Breast epithelium (tissue), 4 donors: ENCODE measurements around the gene KCTD20. TPM values are rescaled to one million over a fixed set of nuclear protein-coding genes. Genes with fewer than 3 reads are reported as not detected.

Source experiments
- DNase-seq, 2 donors: peaks; one replicate each; pipeline ENCODE4 v3.0.0-alpha.2; 2019; ENCODE audit warnings: low spot score in 2 of 2
- H3K27ac ChIP-seq, 2 donors: fragments of 200-600 bp; sonication (generic) in 1 of 2; one replicate each; pipeline ENCODE4 v1.5.1; 2016 to 2019; ENCODE audit warnings: mild to moderate bottlenecking in 1 of 2
- H3K27me3 ChIP-seq, 2 donors: fragments of 200-600 bp; sonication (generic) in 1 of 2; one replicate each; pipeline versions ENCODE4 v1.5.1 to v1.6.0; 2017 to 2019; ENCODE audit warnings: control low read depth in 1 of 2, mild to moderate bottlenecking in 1 of 2
- H3K36me3 ChIP-seq: fragments of 200-600 bp; one replicate; pipeline ENCODE4 v1.5.1; 2019
- H3K4me1 ChIP-seq, 2 donors: fragments of 200-600 bp; sonication (generic); one replicate each; pipeline ENCODE4 v1.5.1; 2016 to 2019; ENCODE audit warnings: control low read depth in 1 of 2
- H3K4me3 ChIP-seq, 3 donors: fragments of 200-600 bp; sonication (generic); 1 replicate in 2 of 3; 2 replicates in 1 of 3; pipeline ENCODE4 v1.5.1; 2016 to 2019; ENCODE audit warnings: mild to moderate bottlenecking in 3 of 3, moderate library complexity in 2 of 3
- H3K9me3 ChIP-seq, 2 donors: fragments of 200-600 bp; sonication (generic) in 1 of 2; one replicate each; pipeline ENCODE4 v1.5.1; 2016 to 2019; ENCODE audit warnings: control low read depth in 1 of 2
- POLR2A ChIP-seq: fragments of 450-650 bp; IDR thresholded peaks from one replicate; pipeline ENCODE4 v1.6.1; 2016; ENCODE audit warnings: antibody characterized with exemption, mild to moderate bottlenecking, moderate library complexity
- POLR2AphosphoS5 ChIP-seq, 3 donors: sonication (generic); formaldehyde crosslinking; IDR thresholded peaks; one replicate each; pipeline ENCODE4 v1.6.1; 2017; ENCODE audit warnings: antibody characterized with exemption in 3 of 3
- intact Hi-C: fragments of 100-400 bp; cut with DNase I; formaldehyde crosslinking; loops from one replicate; pipeline ENCODE4 v1.15.1; 2023; ENCODE audit warnings: low total_unique reads
- total RNA-seq, 3 donors: library from RNA; depleted of rRNA; stranded (reverse); fragments of >200 nt; gene quantifications; one replicate each; pipeline ENCODE4 v1.1.0, GENCODE V29; 2016
- TF ChIP-seq, protein P1 (sequence below), 3 donors: fragments of 450-650 bp; IDR thresholded peaks; one replicate each; pipeline ENCODE4 v1.5.1; 2016 to 2017; ENCODE audit warnings: antibody characterized with exemption in 3 of 3, mild to moderate bottlenecking in 3 of 3, moderate library complexity in 3 of 3

The KCTD20 gene
- total RNA-seq, 3 donors from 2014 or later = 59.4 to 64.5 (median 61.6) TPM

- H3K4me3 ChIP-seq = no peak overlapping the region
- no peaks in the 10 kb centered on the region for H3K4me1 ChIP-seq
- no peaks in the 10 kb centered on the region for H3K9me3 ChIP-seq
- H3K36me3 ChIP-seq = no peaks in the 10 kb centered on the region
- DNase-seq = no peak
- H3K27me3 ChIP-seq = no peaks in the 10 kb centered on the region
- intact Hi-C loops = loop anchor here (1.0 kb wide), 1 partner anchor 11 kb away; no protein-coding TSS in a partner anchor
- H3K27ac ChIP-seq = no peak overlapping the region
- no peak for TF ChIP-seq POLR2AphosphoS5 (IDR thresholded peaks at IDR 0.05)
- no peak for TF ChIP-seq POLR2A
- TF ChIP-seq, protein P1, sequence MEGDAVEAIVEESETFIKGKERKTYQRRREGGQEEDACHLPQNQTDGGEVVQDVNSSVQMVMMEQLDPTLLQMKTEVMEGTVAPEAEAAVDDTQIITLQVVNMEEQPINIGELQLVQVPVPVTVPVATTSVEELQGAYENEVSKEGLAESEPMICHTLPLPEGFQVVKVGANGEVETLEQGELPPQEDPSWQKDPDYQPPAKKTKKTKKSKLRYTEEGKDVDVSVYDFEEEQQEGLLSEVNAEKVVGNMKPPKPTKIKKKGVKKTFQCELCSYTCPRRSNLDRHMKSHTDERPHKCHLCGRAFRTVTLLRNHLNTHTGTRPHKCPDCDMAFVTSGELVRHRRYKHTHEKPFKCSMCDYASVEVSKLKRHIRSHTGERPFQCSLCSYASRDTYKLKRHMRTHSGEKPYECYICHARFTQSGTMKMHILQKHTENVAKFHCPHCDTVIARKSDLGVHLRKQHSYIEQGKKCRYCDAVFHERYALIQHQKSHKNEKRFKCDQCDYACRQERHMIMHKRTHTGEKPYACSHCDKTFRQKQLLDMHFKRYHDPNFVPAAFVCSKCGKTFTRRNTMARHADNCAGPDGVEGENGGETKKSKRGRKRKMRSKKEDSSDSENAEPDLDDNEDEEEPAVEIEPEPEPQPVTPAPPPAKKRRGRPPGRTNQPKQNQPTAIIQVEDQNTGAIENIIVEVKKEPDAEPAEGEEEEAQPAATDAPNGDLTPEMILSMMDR (IDR thresholded peaks at IDR 0.05) = no peak
These were observed 65.7 kb downstream of the KCTD20 start for GRCh38 chr6:36508532-36508931.

- intact Hi-C loops = no loop called here
- TF ChIP-seq POLR2A (no peak), POLR2AphosphoS5 (IDR thresholded peaks at IDR 0.05) (no peak)
- TF ChIP-seq, protein P1 (IDR thresholded peaks at IDR 0.05) = no peak
- H3K27ac ChIP-seq = no peak overlapping the region
- H3K4me1 ChIP-seq = no peaks in the 10 kb centered on the region
- no peak overlapping the region for H3K4me3 ChIP-seq
- no peaks in the 10 kb centered on the region for H3K9me3 ChIP-seq
- no peaks in the 10 kb centered on the region for H3K36me3 ChIP-seq
- DNase-seq = no peak
- no peaks in the 10 kb centered on the region for H3K27me3 ChIP-seq
These were observed 67.6 kb downstream of the KCTD20 start for GRCh38 chr6:36510365-36510764.

DNA sequence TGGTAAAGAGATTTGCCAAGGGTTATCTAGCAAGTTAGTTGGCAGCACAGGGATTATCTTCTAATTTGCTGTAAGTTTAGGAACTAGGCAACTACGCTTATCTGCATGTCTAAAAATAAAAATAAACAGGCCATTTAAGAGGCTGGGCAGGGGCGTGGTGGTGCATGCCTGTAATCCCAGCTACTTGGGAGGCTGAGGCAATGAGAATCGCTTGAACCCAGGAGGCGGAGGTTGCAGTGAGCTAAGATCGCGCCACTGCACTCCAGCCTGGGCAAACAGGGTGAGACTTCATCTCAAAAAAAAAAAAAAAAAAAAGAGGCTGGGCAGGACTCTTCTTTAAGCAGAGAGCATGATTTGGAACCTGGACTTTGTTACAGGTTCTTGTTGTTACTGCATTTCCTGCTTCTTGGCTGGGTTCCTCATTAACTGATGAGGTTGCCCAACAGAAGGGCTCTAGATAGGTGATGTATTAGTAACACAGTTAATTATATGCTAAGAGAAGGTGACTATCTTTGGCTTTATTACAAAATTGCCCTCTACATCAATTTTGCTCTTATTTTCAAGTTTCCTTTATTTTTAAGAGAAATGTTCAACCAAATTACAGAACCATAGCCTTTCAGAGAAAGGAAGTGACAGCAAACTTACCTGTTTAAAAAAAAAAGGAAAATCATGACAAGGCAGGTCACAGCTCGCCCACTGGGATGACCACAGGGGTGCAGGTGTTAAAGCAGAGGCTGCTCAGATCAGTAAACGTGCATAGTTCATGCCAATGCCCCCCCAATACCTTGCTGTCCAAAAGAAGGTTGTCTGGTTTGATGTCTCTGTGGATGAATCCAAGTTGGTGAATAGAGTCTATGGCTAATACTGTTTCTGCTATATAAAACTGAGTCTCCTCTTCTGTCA is 72.0 kb downstream of the KCTD20 start:
- no peaks in the 10 kb centered on the region for H3K27me3 ChIP-seq
- H3K36me3 ChIP-seq = peaks cover 5% of the 10 kb centered on the region
- H3K4me3 ChIP-seq = no peak overlapping the region
- intact Hi-C loops = no loop called here
- H3K4me1 ChIP-seq = peaks cover 0 to 6% of the 10 kb centered on the region in 2 donors
- no peak overlapping the region for H3K27ac ChIP-seq
- TF ChIP-seq, protein P1 (IDR thresholded peaks at IDR 0.05) = no peak
- TF ChIP-seq POLR2AphosphoS5 (IDR thresholded peaks at IDR 0.05) = no peak
- no peak for TF ChIP-seq POLR2A
- no peak for DNase-seq
- no peaks in the 10 kb centered on the region for H3K9me3 ChIP-seq

DNA sequence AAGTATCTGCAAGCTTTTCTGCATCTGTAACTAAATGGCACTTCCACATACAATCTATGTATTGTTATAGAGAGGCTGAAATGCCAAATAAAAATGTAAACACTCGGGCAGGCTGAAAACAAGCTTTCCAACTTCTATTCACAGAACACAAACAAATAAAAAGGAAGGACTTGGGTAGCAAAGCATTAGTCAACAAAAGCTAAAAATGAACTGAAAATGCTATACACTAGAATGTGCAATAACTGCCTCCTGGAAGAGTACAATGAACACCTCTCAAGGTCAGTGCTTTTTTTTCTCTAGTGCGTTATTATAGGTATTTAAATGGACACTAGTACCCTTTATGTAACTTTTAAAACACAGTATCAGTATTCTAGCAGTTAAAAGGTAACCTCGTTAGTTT is 73.0 kb downstream of the KCTD20 start:
- H3K27ac ChIP-seq = no peak overlapping the region
- no peaks in the 10 kb centered on the region for H3K9me3 ChIP-seq
- H3K36me3 ChIP-seq = peaks cover 5% of the 10 kb centered on the region
- no peak for TF ChIP-seq POLR2AphosphoS5 (IDR thresholded peaks at IDR 0.05)
- TF ChIP-seq, protein P1 (IDR thresholded peaks at IDR 0.05) = no peak
- no peak for TF ChIP-seq POLR2A
- intact Hi-C loops = no loop called here
- peaks cover 0 to 6% of the 10 kb centered on the region in 2 donors for H3K4me1 ChIP-seq
- no peak overlapping the region for H3K4me3 ChIP-seq
- no peaks in the 10 kb centered on the region for H3K27me3 ChIP-seq
- no peak for DNase-seq

DNA sequence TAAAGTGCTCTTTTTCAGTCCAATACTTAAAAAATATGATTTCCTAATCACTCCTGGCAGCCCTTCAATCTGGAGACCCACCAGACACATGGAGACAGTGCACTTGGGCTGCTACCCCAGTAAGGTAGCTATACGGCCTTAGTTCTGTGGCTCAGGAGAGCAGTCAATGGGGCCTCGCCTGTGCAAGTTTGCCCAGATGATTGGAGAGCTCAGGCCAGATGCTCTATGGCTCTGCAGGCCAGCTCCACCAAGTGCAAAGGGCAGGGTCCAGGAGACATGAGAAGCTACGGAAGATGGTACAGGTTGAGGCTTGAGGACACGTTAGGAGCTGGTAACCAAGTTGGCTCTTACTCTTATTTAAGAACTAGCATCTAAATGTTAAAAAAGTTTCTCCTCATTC is 73.8 kb downstream of the KCTD20 start:
- H3K4me3 ChIP-seq = no peak overlapping the region
- H3K27me3 ChIP-seq = no peaks in the 10 kb centered on the region
- no peak for DNase-seq
- H3K9me3 ChIP-seq = no peaks in the 10 kb centered on the region
- TF ChIP-seq POLR2AphosphoS5 (IDR thresholded peaks at IDR 0.05) = no peak
- TF ChIP-seq, protein P1 (IDR thresholded peaks at IDR 0.05) = no peak
- TF ChIP-seq POLR2A = no peak
- peaks cover 5% of the 10 kb centered on the region for H3K36me3 ChIP-seq
- intact Hi-C loops = no loop called here
- no peak overlapping the region for H3K27ac ChIP-seq
- H3K4me1 ChIP-seq = peaks cover 0 to 6% of the 10 kb centered on the region in 2 donors
